CD14-positive monocyte (primary cell): ENCODE measurements around the gene GCNT1. TPM values are rescaled to one million over a fixed set of nuclear protein-coding genes. Genes with fewer than 3 reads are reported as not detected.

Experiments used
- DNase-seq, 3 donors: peaks; one replicate each; pipeline ENCODE4 v3.0.0-alpha.2; 2011 to 2022
- H2AFZ ChIP-seq: 2 replicates; pipeline ENCODE4 v1.6.0; 2012; ENCODE audit warnings: mild to moderate bottlenecking, low read depth, low read length, inconsistent platforms; ENCODE audit not compliant: insufficient read depth, poor library complexity, severe bottlenecking
- H3K27ac ChIP-seq, 2 donors: 1 replicate in 1 of 2; 2 replicates in 1 of 2; pipeline ENCODE4 v1.5.1; 2012 to 2013; ENCODE audit warnings: low read length in 2 of 2, control low read depth in 1 of 2, inconsistent platforms in 1 of 2, low read depth in 1 of 2, mild to moderate bottlenecking in 1 of 2
- H3K27me3 ChIP-seq, 2 donors: one replicate each; pipeline versions ENCODE4 v1.6.0 to v1.6.1; 2011 to 2013; ENCODE audit warnings: low read length in 2 of 2; ENCODE audit not compliant: control insufficient read depth in 2 of 2, insufficient read depth in 2 of 2
- H3K36me3 ChIP-seq, 2 donors: replicated peaks in 1 of 2; 1 replicate in 1 of 2; 2 replicates in 1 of 2; pipeline versions ENCODE4 v1.5.1 to v1.6.1; 2012 to 2013; ENCODE audit warnings: low read length in 2 of 2, control low read depth in 1 of 2, inconsistent platforms in 1 of 2, mild to moderate bottlenecking in 1 of 2; ENCODE audit not compliant: insufficient read depth in 2 of 2, control insufficient read depth in 1 of 2
- H3K4me1 ChIP-seq, 2 donors: 1 replicate in 1 of 2; 2 replicates in 1 of 2; pipeline versions ENCODE4 v1.5.1 to v1.6.1; 2012 to 2013; ENCODE audit warnings: low read length in 2 of 2, control low read depth in 1 of 2, inconsistent platforms in 1 of 2, mild to moderate bottlenecking in 1 of 2, moderate library complexity in 1 of 2; ENCODE audit not compliant: insufficient read depth in 2 of 2, control insufficient read depth in 1 of 2
- H3K4me2 ChIP-seq: replicated peaks from 2 replicates; pipeline ENCODE3; 2012; ENCODE audit warnings: low read length, moderate library complexity, mild to moderate bottlenecking; ENCODE audit not compliant: poor library complexity, severe bottlenecking; ENCODE audit errors: extremely low read depth
- H3K4me3 ChIP-seq, 3 experiments: fragments of 200-600 bp in 1 of 3; sonication (generic) in 1 of 3; replicated peaks in 1 of 3; 1 replicate in 2 of 3; 2 replicates in 1 of 3; pipeline ENCODE4 v1.5.1; 2011 to 2013; ENCODE audit warnings: low read length in 3 of 3, mild to moderate bottlenecking in 3 of 3, control low read depth in 2 of 3, low read depth in 2 of 3, inconsistent platforms in 1 of 3, moderate library complexity in 1 of 3
- H3K79me2 ChIP-seq: 2 replicates; pipeline ENCODE4 v1.6.0; 2012; ENCODE audit warnings: mild to moderate bottlenecking, control low read depth, inconsistent platforms, low read length, moderate library complexity; ENCODE audit not compliant: insufficient read depth
- H3K9ac ChIP-seq: 2 replicates; pipeline ENCODE4 v1.6.0; 2017; ENCODE audit warnings: low read length, mild to moderate bottlenecking; ENCODE audit not compliant: insufficient read depth, poor library complexity, severe bottlenecking
- H3K9me3 ChIP-seq, 2 donors: replicated peaks in 1 of 2; 1 replicate in 1 of 2; 2 replicates in 1 of 2; pipeline versions ENCODE4 v1.5.1 to v1.6.1; 2012 to 2013; ENCODE audit warnings: low read length in 2 of 2, control low read depth in 1 of 2; ENCODE audit not compliant: control insufficient read depth in 1 of 2, insufficient read depth in 1 of 2
- H4K20me1 ChIP-seq: 2 replicates; pipeline ENCODE4 v1.6.0; 2012; ENCODE audit warnings: mild to moderate bottlenecking, low read length, control low read depth, moderate library complexity; ENCODE audit not compliant: insufficient read depth
- H3K27ac Mint-ChIP-seq, 7 donors: one replicate each; pipeline ENCODE4 v1.8.0; 2020; ENCODE audit warnings: mild to moderate bottlenecking in 7 of 7, mixed read lengths in 7 of 7, moderate library complexity in 6 of 7, inconsistent platforms in 2 of 7
- H3K27me3 Mint-ChIP-seq, 3 donors: one replicate each; pipeline ENCODE4 v1.8.0; 2021 to 2022; ENCODE audit warnings: low read depth in 3 of 3, mild to moderate bottlenecking in 3 of 3, mixed read lengths in 3 of 3, moderate library complexity in 3 of 3, inconsistent platforms in 1 of 3
- H3K36me3 Mint-ChIP-seq, 2 donors: one replicate each; pipeline ENCODE4 v1.8.0; 2020; ENCODE audit warnings: mixed read lengths in 2 of 2, inconsistent platforms in 1 of 2, mild to moderate bottlenecking in 1 of 2
- H3K4me1 Mint-ChIP-seq: one replicate; pipeline ENCODE4 v1.8.0; 2020; ENCODE audit warnings: mild to moderate bottlenecking, mixed read lengths
- H3K4me3 Mint-ChIP-seq, 2 donors: one replicate each; pipeline ENCODE4 v1.8.0; 2020; ENCODE audit warnings: mild to moderate bottlenecking in 2 of 2, mixed read lengths in 2 of 2, moderate library complexity in 1 of 2
- H3K9me3 Mint-ChIP-seq, 7 donors: one replicate each; pipeline ENCODE4 v1.8.0; 2020 to 2022; ENCODE audit warnings: mixed read lengths in 7 of 7, mild to moderate bottlenecking in 6 of 7, moderate library complexity in 6 of 7, inconsistent platforms in 2 of 7
- CTCF ChIP-seq: fragments of 200-600 bp; IDR thresholded peaks from one replicate; pipeline ENCODE4 v1.8.0; 2022; ENCODE audit warnings: antibody characterized with exemption, mild to moderate bottlenecking
- WGBS: methylation state at CpG from one replicate; pipeline ENCODE4 v1.1.5; 2013; ENCODE audit warnings: missing lambda C conversion rate; ENCODE audit not compliant: insufficient coverage; 5-methylcytosine and 5-hydroxymethylcytosine counted together
- intact Hi-C, 2 donors: fragments of 100-400 bp; cut with micrococcal nuclease; formaldehyde crosslinking; loops; one replicate each; pipeline versions ENCODE4 v1.15.0 to v1.15.1; 2023
- polyA plus RNA-seq, 3 donors: library from polyadenylated mRNA; depleted of rRNA in 1 of 3; unstranded in 2 of 3; stranded (reverse) in 1 of 3; fragments of 300-500 nt in 2 of 3; fragments of >200 nt in 1 of 3; fragmentation: Illumina TruSeq in 2 of 3; gene quantifications; 1 replicate in 2 of 3; 2 replicates in 1 of 3; pipeline ENCODE4 v1.2.3, GENCODE V29; 2012 to 2021

Gene GCNT1
- polyA plus RNA-seq, 3 donors = 8.4 to 15.4 (median 9.3) TPM

- Histone ChIP-seq H4K20me1 (no peaks in the 10 kb centered on the region), H3K4me2 (no peak overlapping the region), H3K9ac (no peak overlapping the region), H3K79me2 (no peaks in the 10 kb centered on the region), H3K9me3 (no peaks in the 10 kb centered on the region), H3K27ac (no peak overlapping the region), H3K4me3 (no peak overlapping the region), H3K4me1 (peaks cover 0 to 3% of the 10 kb centered on the region in 2 donors), H3K27me3 (no peaks in the 10 kb centered on the region), H3K36me3 (no peaks in the 10 kb centered on the region), H2AFZ (no peak overlapping the region)
- intact Hi-C loops = loop anchor here (2.0 to 5.0 kb wide), 3 partner anchors 211 to 261 kb away; no protein-coding TSS in a partner anchor
- H3K9me3 Mint-ChIP-seq = peaks cover 0 to 9% (median 3%) of the 10 kb centered on the region in 7 donors
- H3K27ac Mint-ChIP-seq = peak overlapping the region in 1 of 7 donors; percentile 54
- no peaks in the 10 kb centered on the region for H3K27me3 Mint-ChIP-seq
- TF ChIP-seq CTCF = no peak
- no peak for DNase-seq
- peaks cover 12% of the 10 kb centered on the region for H3K4me1 Mint-ChIP-seq
- no peak overlapping the region for H3K4me3 Mint-ChIP-seq
- H3K36me3 Mint-ChIP-seq = no peaks in the 10 kb centered on the region
Measured at GRCh38 chr9:76445976-76446375, 13.0 kb upstream of the GCNT1 start.

DNA sequence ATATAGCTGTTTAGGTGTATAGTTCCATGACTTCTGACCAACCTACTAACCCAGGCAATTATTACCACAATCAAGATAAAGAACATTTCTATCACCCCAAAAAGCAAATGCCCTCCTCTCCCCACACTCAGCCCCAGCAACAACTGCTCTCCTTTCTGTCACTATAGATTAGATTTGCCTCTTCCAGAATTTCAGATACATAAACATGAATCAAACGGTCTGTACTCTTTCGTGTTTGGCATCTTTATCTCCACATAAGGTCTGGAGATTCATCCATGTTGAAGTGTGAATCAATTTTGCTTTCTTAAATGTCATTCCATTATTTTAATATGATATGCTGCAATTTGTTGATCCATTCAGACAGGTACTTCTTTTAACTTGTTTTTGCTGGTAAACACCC, 10.5 kb upstream of the GCNT1 start:
- no peaks in the 10 kb centered on the region for H3K9me3 ChIP-seq
- H3K36me3 ChIP-seq = no peaks in the 10 kb centered on the region
- DNase-seq = no peak
- peaks cover 0 to 5% (median 2%) of the 10 kb centered on the region in 7 donors for H3K9me3 Mint-ChIP-seq
- H3K27ac ChIP-seq = no peak overlapping the region
- no peaks in the 10 kb centered on the region for H3K27me3 ChIP-seq
- no peak overlapping the region for H3K9ac ChIP-seq
- H3K27me3 Mint-ChIP-seq = no peaks in the 10 kb centered on the region
- WGBS = no CpG with 5 or more reads among the region's 2 CpGs
- H2AFZ ChIP-seq = no peak overlapping the region
- peaks cover under 1 to 5% of the 10 kb centered on the region in 2 donors for H3K4me1 ChIP-seq
- H3K27ac Mint-ChIP-seq = no peak overlapping the region
- no peak overlapping the region for H3K4me3 Mint-ChIP-seq
- intact Hi-C loops = loop anchor here (5.0 kb wide), 2 partner anchors 209 to 254 kb away; no protein-coding TSS in a partner anchor
- no peak overlapping the region for H3K4me2 ChIP-seq
- no peak for TF ChIP-seq CTCF
- no peaks in the 10 kb centered on the region for H3K79me2 ChIP-seq
- no peak overlapping the region for H3K4me3 ChIP-seq
- H3K4me1 Mint-ChIP-seq = peaks cover 21% of the 10 kb centered on the region
- H4K20me1 ChIP-seq = no peaks in the 10 kb centered on the region
- no peaks in the 10 kb centered on the region for H3K36me3 Mint-ChIP-seq
